CD8-positive, alpha-beta memory T cell (primary cell): ENCODE measurements around the gene FBXW10. TPM values are rescaled to one million over a fixed set of nuclear protein-coding genes. Genes with fewer than 3 reads are reported as not detected.
"Not testable (repeated sequence)": the region's sequence is repeated elsewhere in the genome, so short reads cannot be mapped to it uniquely, and the experiment has no call there.

Source experiments
- CTCF ChIA-PET: fragments of 350-600 bp; sonication (Branson Sonifier 250); formaldehyde crosslinking; loops from one replicate; lab custom pipeline; 2021; ENCODE audit warnings: antibody characterized with exemption; lab: Charles Lee
- POLR2A ChIA-PET: fragments of 350-600 bp; sonication (Branson Sonifier 250); formaldehyde crosslinking; loops from one replicate; lab custom pipeline; 2021; ENCODE audit warnings: antibody characterized with exemption; lab: Charles Lee
- DNase-seq, 5 donors: peaks; one replicate each; pipeline versions ENCODE4 v3.0.0 to v3.0.0-alpha.2; 2020 to 2022; ENCODE audit warnings: mixed read lengths in 1 of 5
- H3K27ac ChIP-seq: one replicate; pipeline ENCODE4 v1.7.0; 2013; ENCODE audit warnings: low read depth, mild to moderate bottlenecking, low read length, moderate library complexity
- H3K27me3 ChIP-seq: 2 replicates; pipeline ENCODE4 v1.7.0; 2013; ENCODE audit warnings: low read length, mild to moderate bottlenecking; ENCODE audit not compliant: insufficient read depth, poor library complexity, severe bottlenecking
- H3K36me3 ChIP-seq: 2 replicates; pipeline ENCODE4 v1.7.0; 2013; ENCODE audit warnings: mild to moderate bottlenecking, low read length, moderate library complexity; ENCODE audit not compliant: insufficient read depth
- H3K4me1 ChIP-seq: 2 replicates; pipeline ENCODE4 v1.7.0; 2013; ENCODE audit warnings: mild to moderate bottlenecking, low read length, moderate library complexity; ENCODE audit not compliant: insufficient read depth
- H3K4me3 ChIP-seq: 2 replicates; pipeline ENCODE4 v1.7.0; 2013; ENCODE audit warnings: mild to moderate bottlenecking, low read length
- H3K9me3 ChIP-seq: 2 replicates; pipeline ENCODE4 v1.7.0; 2013; ENCODE audit warnings: mild to moderate bottlenecking, low read length
- H3K27ac Mint-ChIP-seq, 8 donors: one replicate each; pipeline ENCODE4 v1.8.0; 2020 to 2021; ENCODE audit warnings: mixed read lengths in 8 of 8, mild to moderate bottlenecking in 6 of 8, inconsistent platforms in 3 of 8, moderate library complexity in 3 of 8
- H3K27me3 Mint-ChIP-seq, 2 donors: one replicate each; pipeline ENCODE4 v1.8.0; 2020 to 2021; ENCODE audit warnings: mixed read lengths in 2 of 2, mild to moderate bottlenecking in 1 of 2, moderate library complexity in 1 of 2
- H3K36me3 Mint-ChIP-seq, 3 donors: one replicate each; pipeline ENCODE4 v1.8.0; 2020 to 2021; ENCODE audit warnings: mixed read lengths in 3 of 3, inconsistent platforms in 1 of 3, mild to moderate bottlenecking in 1 of 3
- H3K4me1 Mint-ChIP-seq, 3 donors: one replicate each; pipeline ENCODE4 v1.8.0; 2020 to 2021; ENCODE audit warnings: mixed read lengths in 3 of 3, inconsistent platforms in 1 of 3, mild to moderate bottlenecking in 1 of 3
- H3K4me3 Mint-ChIP-seq, 7 donors: one replicate each; pipeline ENCODE4 v1.8.0; 2020 to 2021; ENCODE audit warnings: mixed read lengths in 7 of 7, mild to moderate bottlenecking in 6 of 7, moderate library complexity in 4 of 7, inconsistent platforms in 2 of 7
- H3K9me3 Mint-ChIP-seq, 5 donors: one replicate each; pipeline ENCODE4 v1.8.0; 2020 to 2022; ENCODE audit warnings: mixed read lengths in 5 of 5, mild to moderate bottlenecking in 3 of 5, moderate library complexity in 2 of 5, inconsistent platforms in 1 of 5
- polyA plus RNA-seq: library from polyadenylated mRNA; unstranded; fragments of 300-500 nt; fragmentation: Illumina TruSeq; gene quantifications from one replicate; pipeline ENCODE4 v1.2.3, GENCODE V29; 2021
- total RNA-seq, 2 experiments: library from RNA; stranded (reverse); gene quantifications; one replicate each; pipeline ENCODE4 v1.2.3, GENCODE V29; 2021

The FBXW10 gene
- total and polyA plus RNA-seq, 3 experiments from 2014 or later: 0.09 to 0.11 TPM; not detected in 1

DNA sequence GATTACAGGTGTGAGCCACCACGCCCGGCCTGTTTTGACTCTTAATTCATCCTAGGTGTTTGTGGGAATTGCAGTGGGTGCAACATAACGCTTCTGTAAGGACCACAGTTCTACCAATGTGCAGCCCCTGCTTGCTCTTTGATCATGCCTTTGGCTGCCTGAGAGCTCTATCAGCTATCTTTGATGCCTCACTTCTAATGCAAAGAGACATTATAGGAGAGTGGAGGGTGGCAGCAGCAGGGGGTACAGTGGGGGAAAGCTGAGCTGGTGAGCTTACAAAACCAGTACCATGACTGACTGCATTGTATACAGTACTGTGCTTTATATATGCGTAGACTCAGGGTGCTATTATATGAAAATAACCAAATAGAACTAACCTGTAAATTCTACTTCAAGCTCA, 26.7 kb downstream of the FBXW10 start:
- POLR2A ChIA-PET, H3K9me3 Mint-ChIP-seq, H3K27ac ChIP-seq, H3K4me3 ChIP-seq, H3K36me3 ChIP-seq, CTCF ChIA-PET, H3K27ac Mint-ChIP-seq, H3K27me3 ChIP-seq, H3K9me3 ChIP-seq, H3K4me1 ChIP-seq, H3K27me3 Mint-ChIP-seq, H3K4me3 Mint-ChIP-seq, H3K36me3 Mint-ChIP-seq, H3K4me1 Mint-ChIP-seq, DNase-seq: not testable (repeated sequence)

DNA sequence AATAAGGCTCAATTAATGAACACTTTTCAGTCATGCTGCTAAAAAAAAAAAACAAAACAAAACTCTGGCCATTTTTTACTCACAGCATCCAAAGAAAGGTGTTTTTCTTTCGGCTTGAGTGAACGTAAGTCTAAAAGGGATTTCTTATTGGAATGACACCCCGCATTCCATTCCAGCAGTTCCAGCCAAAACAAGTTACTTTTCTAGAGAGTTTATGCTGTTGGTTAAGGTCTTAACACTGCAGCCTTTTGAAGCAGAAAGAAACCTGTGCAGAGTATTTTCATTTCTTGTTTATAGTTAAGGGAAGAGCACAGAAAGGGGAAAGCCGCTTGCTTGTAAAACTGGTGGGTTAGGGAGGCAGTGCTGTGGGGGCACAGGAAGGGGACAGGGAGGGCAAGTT, 27.2 kb downstream of the FBXW10 start:
- H3K9me3 ChIP-seq, H3K27me3 ChIP-seq, H3K4me1 Mint-ChIP-seq, CTCF ChIA-PET, H3K9me3 Mint-ChIP-seq, H3K4me3 ChIP-seq, H3K36me3 ChIP-seq, DNase-seq, H3K4me3 Mint-ChIP-seq, H3K4me1 ChIP-seq, H3K27ac ChIP-seq, POLR2A ChIA-PET, H3K27ac Mint-ChIP-seq, H3K27me3 Mint-ChIP-seq, H3K36me3 Mint-ChIP-seq: not testable (repeated sequence)

DNA sequence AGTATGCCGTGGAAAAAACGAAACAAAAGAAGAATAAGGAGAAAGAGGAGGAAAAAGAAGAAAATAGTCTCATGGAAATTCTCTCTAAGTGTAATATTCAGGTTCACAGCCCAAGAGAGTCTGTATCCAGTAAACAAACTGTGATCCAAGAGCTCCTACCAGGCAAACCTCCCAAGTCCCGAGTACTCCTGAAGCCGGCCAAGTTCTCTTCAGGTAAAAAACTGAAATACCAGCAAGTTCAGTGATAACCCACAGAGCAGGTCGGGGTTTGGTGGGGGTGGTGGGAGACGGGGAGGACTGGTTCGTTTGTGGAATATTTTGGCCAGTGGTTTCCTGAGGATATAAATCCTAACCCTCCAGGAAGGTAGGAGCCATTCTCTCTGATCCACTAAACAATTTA, 28.6 kb downstream of the FBXW10 start:
- H3K4me3 Mint-ChIP-seq: no peak overlapping the region
- H3K27me3 Mint-ChIP-seq: peaks cover 4 to 9% of the 10 kb centered on the region in 2 donors
- H3K36me3 Mint-ChIP-seq: peaks cover 0 to 4% (median 0%) of the 10 kb centered on the region in 3 donors
- no peak for DNase-seq
- H3K4me1 Mint-ChIP-seq: no peaks in the 10 kb centered on the region
- H3K4me3 ChIP-seq: no peak overlapping the region
- no peak overlapping the region for H3K27ac Mint-ChIP-seq
- CTCF ChIA-PET: no interaction called here
- no peaks in the 10 kb centered on the region for H3K9me3 ChIP-seq
- H3K36me3 ChIP-seq: no peaks in the 10 kb centered on the region
- no peak overlapping the region for H3K27ac ChIP-seq
- H3K4me1 ChIP-seq: no peaks in the 10 kb centered on the region
- H3K9me3 Mint-ChIP-seq: no peaks in the 10 kb centered on the region
- POLR2A ChIA-PET: no interaction called here
- no peaks in the 10 kb centered on the region for H3K27me3 ChIP-seq

DNA sequence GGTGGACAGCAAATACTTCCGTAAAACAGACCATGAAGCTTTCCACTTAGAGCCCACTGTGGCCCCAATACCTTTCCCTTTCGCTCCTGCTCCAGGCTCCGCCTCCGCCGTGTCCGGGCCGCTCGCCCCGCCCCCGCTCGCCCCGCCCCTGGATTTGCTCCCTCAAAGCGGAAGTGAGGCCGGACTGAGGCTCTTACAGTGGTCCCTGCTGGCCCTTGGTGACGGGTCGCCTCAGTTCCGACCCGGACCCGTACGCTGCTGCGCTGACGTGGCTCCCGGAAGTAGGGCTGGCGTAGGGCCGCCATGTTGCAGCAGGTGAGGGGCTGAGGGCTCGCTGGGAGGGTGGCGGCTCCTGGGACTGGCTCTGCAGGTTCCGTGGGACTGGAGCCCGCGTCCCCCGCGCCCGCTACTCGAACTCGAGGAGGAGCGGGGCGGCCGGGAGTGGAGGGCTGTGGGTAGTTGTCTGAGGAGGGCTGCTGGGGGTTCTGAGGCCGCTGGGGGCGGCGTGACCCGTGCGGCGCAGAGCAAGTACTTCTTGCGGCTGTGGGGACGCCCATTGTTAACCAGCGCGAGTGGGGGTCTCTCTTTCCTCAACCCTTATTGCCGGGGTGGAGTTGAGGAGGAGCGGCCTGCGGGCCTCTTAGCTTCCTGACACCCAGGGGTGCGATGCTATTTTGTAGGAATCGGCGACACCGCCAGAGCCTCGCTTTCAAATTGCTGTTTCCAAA, 37.3 kb downstream of the FBXW10 start, which contains the start of gene TVP23B:
TVP23B (plus strand) TSS at position 193 of the 728 bp plus-strand sequence; CDS start at position 304, 111 bp downstream.
- H3K36me3 ChIP-seq, H3K27me3 ChIP-seq, POLR2A ChIA-PET, H3K9me3 ChIP-seq, CTCF ChIA-PET, H3K4me1 ChIP-seq, H3K36me3 Mint-ChIP-seq, H3K27me3 Mint-ChIP-seq, H3K9me3 Mint-ChIP-seq: not testable (repeated sequence)
- Histone ChIP-seq H3K27ac (peak within 1 kb of the TSS; percentile 64), H3K4me3 (peak within 1 kb of the TSS; percentile 56)
- H3K27ac Mint-ChIP-seq: peak within 1 kb of the TSS; percentile 93 to 99 (median 98)
- peak; percentile 83 to 95 (median 92) for DNase-seq
- peak within 1 kb of the TSS; percentile 92 to 98 (median 94) for H3K4me3 Mint-ChIP-seq
- peaks cover 18 to 34% (median 32%) of the 10 kb centered on the region in 3 donors for H3K4me1 Mint-ChIP-seq

DNA sequence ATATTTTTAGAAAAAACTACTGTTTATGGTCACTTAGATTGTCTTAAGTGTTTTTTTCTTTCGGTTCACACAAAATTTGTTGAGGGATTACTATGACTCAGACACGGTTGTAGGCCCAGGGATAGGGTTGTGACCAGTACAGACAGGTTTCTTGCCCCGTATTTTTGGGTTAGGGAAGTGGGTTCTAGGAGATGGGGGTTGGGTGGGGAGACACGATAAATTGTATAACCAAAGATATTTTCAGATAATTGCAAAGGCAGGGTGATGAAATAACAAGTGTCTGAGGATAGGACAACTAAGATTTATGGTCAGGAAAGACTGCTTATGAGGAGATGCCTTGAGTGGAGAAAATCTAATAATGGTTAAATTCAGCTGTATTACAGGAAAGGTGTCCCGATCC, 38.0 kb downstream of the FBXW10 start:
- H3K36me3 Mint-ChIP-seq, H3K27me3 ChIP-seq, H3K27ac ChIP-seq, CTCF ChIA-PET, H3K4me3 ChIP-seq, H3K9me3 ChIP-seq, POLR2A ChIA-PET, H3K36me3 ChIP-seq, H3K9me3 Mint-ChIP-seq, H3K27me3 Mint-ChIP-seq, H3K4me1 ChIP-seq: not testable (repeated sequence)
- peaks cover 20 to 36% (median 32%) of the 10 kb centered on the region in 3 donors for H3K4me1 Mint-ChIP-seq
- DNase-seq: peak in 1 of 5 donors; percentile 17
- H3K4me3 Mint-ChIP-seq: peak overlapping the region in 5 of 7 donors; percentile 43 to 67 (median 59)
- peak overlapping the region; percentile 42 to 92 (median 76) for H3K27ac Mint-ChIP-seq

DNA sequence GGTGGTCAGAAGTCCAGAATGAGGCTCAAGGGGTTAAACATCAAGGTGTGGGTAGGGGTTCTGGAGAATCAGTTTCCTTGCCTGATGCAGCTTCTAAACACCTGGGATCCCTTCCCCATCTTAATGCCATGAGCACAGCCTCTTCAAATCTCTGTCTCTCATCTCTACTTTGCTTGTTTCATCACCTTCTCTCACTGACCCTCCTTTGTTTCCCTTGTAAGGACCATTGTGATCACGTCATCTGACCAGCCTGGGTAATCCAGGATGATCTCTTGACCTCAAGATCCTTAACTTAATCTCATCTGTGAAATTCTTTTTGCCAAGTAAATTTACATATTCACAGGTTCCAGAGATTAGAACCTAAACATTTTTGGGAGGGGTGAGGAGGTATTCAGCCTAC, 42.1 kb downstream of the FBXW10 start:
- peaks cover 30 to 58% (median 51%) of the 10 kb centered on the region in 3 donors for H3K4me1 Mint-ChIP-seq
- H3K27me3 ChIP-seq, H3K9me3 Mint-ChIP-seq, H3K4me1 ChIP-seq, H3K4me3 ChIP-seq, DNase-seq, H3K36me3 ChIP-seq, POLR2A ChIA-PET, H3K9me3 ChIP-seq, H3K27me3 Mint-ChIP-seq, CTCF ChIA-PET, H3K27ac ChIP-seq: not testable (repeated sequence)
- peaks cover 0 to 29% (median 2%) of the 10 kb centered on the region in 3 donors for H3K36me3 Mint-ChIP-seq
- H3K27ac Mint-ChIP-seq: peak overlapping the region in 5 of 8 donors; percentile 7 to 83 (median 41)
- H3K4me3 Mint-ChIP-seq: peak overlapping the region in 1 of 7 donors; percentile 89

DNA sequence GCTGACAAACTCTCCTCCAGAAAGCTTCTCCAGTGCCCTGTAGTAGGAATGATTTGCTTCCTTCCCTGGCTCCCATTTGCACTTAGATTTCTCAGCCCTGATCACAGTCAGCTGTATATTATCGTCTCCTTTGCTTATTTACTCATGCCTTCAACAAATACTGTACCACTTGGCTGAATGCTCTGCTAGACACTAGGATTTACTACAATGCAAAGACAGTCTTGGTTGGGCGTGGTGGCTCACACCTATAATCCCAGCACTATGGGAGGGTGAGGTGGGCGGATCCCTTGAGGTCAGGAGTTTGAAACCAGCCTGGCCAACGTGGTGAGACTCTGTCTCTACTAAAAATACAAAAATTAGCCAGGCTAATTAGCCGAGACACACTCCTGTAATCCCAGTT, 43.0 kb downstream of the FBXW10 start:
- H3K4me3 Mint-ChIP-seq, H3K9me3 ChIP-seq, DNase-seq, H3K4me3 ChIP-seq, H3K9me3 Mint-ChIP-seq, H3K27me3 Mint-ChIP-seq, POLR2A ChIA-PET, H3K27me3 ChIP-seq, H3K36me3 ChIP-seq, CTCF ChIA-PET, H3K4me1 ChIP-seq, H3K27ac ChIP-seq: not testable (repeated sequence)
- H3K27ac Mint-ChIP-seq: peak overlapping the region in 1 of 8 donors; percentile 22
- peaks cover 30 to 56% (median 51%) of the 10 kb centered on the region in 3 donors for H3K4me1 Mint-ChIP-seq
- H3K36me3 Mint-ChIP-seq: peaks cover 0 to 31% (median 2%) of the 10 kb centered on the region in 3 donors

DNA sequence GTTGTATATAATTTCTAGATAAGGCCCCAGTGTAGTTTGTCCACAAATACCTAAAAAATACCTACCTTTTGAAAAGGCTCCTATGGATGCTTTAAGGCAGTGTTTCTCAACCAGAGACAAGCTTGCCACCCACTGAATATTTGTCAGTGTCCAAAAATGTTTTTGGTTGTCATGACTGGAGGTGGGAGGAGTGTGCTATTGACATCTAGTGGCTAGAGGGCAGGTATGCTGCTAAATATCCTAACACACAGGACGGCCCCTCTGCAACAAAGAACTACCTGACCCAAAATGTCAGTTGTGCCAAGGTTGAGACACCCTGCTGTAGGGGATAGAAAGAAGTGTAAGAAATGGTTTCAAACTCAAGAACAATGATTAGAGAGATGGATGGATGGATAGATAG, 47.5 kb downstream of the FBXW10 start:
- H3K9me3 Mint-ChIP-seq, H3K27me3 Mint-ChIP-seq, H3K27me3 ChIP-seq, H3K27ac Mint-ChIP-seq, H3K27ac ChIP-seq, H3K9me3 ChIP-seq, CTCF ChIA-PET, H3K4me1 ChIP-seq, H3K36me3 ChIP-seq, H3K4me3 Mint-ChIP-seq, DNase-seq, POLR2A ChIA-PET, H3K4me3 ChIP-seq: not testable (repeated sequence)
- peaks cover 0 to 39% (median 2%) of the 10 kb centered on the region in 3 donors for H3K36me3 Mint-ChIP-seq
- H3K4me1 Mint-ChIP-seq: peaks cover 21 to 42% (median 40%) of the 10 kb centered on the region in 3 donors
